Fibroblast of skin of right biceps (primary cell): ENCODE results near the gene CNTN4.
A peak's percentile ranks its signal among the peaks of the same experiment; 100 is the strongest.

Experiments used
- DNase-seq: peaks from one replicate; pipeline ENCODE4 v3.0.0-alpha.2; 2013

The CNTN4 gene

GRCh38 chr3:2423143-2423542 lies 324.5 kb downstream of the CNTN4 start:
- DNase-seq = no peak

- no peak for DNase-seq
Measured at GRCh38 chr3:2441558-2441957, 342.9 kb downstream of the CNTN4 start.

- no peak for DNase-seq
Measured at GRCh38 chr3:2446146-2446545, 347.5 kb downstream of the CNTN4 start.

GRCh38 chr3:2452249-2452648 lies 353.6 kb downstream of the CNTN4 start:
- no peak for DNase-seq

- DNase-seq = no peak
Measured at GRCh38 chr3:2454865-2455264, 356.2 kb downstream of the CNTN4 start.

GRCh38 chr3:2456788-2457187 lies 358.1 kb downstream of the CNTN4 start:
- no peak for DNase-seq

- DNase-seq = peak; percentile 20
Measured at GRCh38 chr3:2458816-2459215, 360.1 kb downstream of the CNTN4 start.

- no peak for DNase-seq
Measured at GRCh38 chr3:2465842-2466241, 367.2 kb downstream of the CNTN4 start.

- no peak for DNase-seq
Measured at GRCh38 chr3:2468816-2469215, 370.1 kb downstream of the CNTN4 start.

GRCh38 chr3:2476996-2477395 lies 378.3 kb downstream of the CNTN4 start:
- DNase-seq = no peak

GRCh38 chr3:2477620-2478019 lies 379.0 kb downstream of the CNTN4 start:
- no peak for DNase-seq

GRCh38 chr3:2484162-2485026 lies 385.7 kb downstream of the CNTN4 start:
- DNase-seq = no peak

- DNase-seq = no peak
Measured at GRCh38 chr3:2485027-2485375, 386.3 kb downstream of the CNTN4 start.

GRCh38 chr3:2495746-2496145 lies 397.1 kb downstream of the CNTN4 start:
- DNase-seq = no peak

- DNase-seq = no peak
Measured at GRCh38 chr3:2504912-2505311, 406.2 kb downstream of the CNTN4 start.

GRCh38 chr3:2506776-2507175 lies 408.1 kb downstream of the CNTN4 start:
- DNase-seq = no peak

- DNase-seq = no peak
Measured at GRCh38 chr3:2510591-2511145, 412.0 kb downstream of the CNTN4 start.

- DNase-seq = peak; percentile 1
Measured at GRCh38 chr3:2511356-2511755, 412.7 kb downstream of the CNTN4 start.

GRCh38 chr3:2512881-2513280 lies 414.2 kb downstream of the CNTN4 start:
- no peak for DNase-seq

GRCh38 chr3:2513986-2514385 lies 415.3 kb downstream of the CNTN4 start:
- no peak for DNase-seq

- no peak for DNase-seq
Measured at GRCh38 chr3:2516762-2517441, 418.2 kb downstream of the CNTN4 start.

GRCh38 chr3:2517500-2518172 lies 419.0 kb downstream of the CNTN4 start:
- no peak for DNase-seq

- no peak for DNase-seq
Measured at GRCh38 chr3:2523281-2523836, 424.7 kb downstream of the CNTN4 start.
